Activated CD4-positive, alpha-beta T cell treated with anti-CD3 and anti-CD28 coated beads, Interleukin-2, amount 50 U/mL, for 4 hours (primary cell): Measurements from ENCODE around the gene M6PR.
A peak's percentile ranks its signal among the peaks of the same experiment; 100 is the strongest.
"Not testable (repeated sequence)": the region's sequence is repeated elsewhere in the genome, so short reads cannot be mapped to it uniquely, and the experiment has no call there.

Source experiments
- DNase-seq, 2 experiments: peaks; one replicate each; pipeline ENCODE4 v3.0.0-alpha.2; 2020

Gene M6PR

DNA sequence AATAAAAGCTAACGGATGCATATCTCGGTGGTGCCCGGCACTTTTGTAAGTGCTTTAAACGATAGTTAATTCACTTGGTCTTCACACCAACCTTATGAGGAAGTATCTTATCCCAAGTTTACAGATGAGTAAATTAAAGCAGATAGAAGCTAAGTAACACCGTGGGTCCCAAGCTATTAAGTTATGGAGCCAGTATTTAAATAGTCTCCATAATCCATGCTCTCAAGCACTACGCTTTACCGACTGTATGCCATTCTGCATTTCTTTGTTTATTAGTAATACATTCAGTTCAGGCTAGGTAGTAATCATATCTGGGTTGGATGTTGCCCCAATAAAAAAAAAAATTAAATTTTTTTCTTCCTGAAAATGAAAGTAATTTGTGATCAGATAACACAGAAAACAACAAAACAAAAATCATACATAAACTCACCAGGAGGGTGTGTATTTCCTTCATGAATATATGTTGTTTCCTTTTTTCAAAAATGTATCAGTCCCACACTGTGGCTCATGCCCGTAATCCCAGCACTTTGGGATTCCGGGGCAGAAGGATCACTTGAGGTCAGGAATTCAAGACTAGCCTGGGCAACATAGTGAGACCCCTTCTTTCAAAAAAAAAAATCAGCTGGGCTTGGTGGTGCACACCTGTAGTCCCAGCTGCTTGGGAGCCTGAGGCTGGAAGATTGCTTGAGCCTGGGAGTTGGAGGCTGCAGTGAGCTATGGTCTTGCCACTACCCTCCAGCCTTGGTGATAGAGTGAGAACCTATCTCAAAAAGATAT is 1.4 kb upstream of the M6PR start:
- DNase-seq = no peak

DNA sequence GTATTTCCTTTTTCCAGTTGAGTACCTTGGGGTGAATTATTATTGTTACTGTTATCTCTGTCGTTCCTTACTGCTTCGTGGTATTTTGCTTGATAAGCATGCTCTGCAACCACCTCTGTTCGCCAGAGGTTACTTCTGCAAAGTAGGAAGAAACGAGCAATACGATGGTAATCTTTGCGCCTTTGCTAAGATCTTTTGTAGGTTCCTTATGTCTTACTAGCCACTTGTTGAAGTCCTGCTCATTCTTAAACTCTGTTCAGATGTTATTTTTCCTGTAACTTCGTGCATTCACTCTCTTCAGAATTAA is 729 bp upstream of the M6PR start:
- DNase-seq = no peak

DNA sequence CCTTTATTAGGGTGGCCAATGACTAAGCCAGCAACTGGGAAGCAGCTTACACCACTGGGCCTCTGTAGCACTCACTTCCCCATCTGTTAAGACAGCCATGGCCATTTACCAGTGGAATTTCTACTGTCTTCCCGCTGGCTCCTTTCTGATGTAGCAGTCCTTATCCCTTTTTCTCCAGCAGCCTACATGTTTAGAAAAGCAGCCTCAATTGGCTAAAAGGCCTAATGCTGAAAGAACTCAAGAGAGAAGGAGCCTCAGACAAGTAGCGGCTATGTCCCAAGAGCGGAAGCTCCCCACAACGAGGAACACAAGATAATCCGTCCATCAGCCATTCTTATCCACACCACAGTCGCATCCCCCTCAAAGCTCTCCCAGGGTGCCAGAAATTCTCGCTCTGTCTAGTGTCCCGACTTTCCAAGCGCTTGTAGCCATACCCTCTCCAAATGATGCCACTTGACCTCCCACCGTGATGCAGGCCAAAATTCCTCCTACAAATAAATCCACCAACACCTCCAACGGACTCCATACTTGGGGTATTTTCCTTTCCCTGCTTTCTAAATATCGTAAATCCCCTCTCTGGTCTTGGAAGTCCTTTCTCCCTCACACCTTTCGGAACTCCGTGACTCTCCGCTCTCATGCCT is 624 bp downstream of the M6PR start:
- DNase-seq = no peak

DNA sequence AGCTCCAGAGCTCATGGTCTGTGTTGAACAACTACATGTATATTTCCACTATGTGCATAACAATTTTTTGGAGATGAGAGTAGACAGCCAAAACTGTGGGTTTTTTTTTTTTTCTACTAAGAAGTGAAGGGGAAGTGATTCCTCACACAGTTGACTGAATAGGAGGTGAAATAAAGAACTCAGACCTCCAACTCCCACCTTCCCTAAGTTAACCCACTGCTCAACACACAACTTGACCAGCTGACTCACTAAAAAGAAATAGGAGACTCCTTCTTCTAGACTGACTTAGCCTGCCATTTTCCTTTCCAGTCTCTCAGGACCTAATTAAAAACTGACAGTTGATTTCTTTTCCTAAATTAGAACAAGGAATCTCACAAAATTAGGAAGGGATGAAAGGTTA is 1.7 kb downstream of the M6PR start:
- DNase-seq = no peak

DNA sequence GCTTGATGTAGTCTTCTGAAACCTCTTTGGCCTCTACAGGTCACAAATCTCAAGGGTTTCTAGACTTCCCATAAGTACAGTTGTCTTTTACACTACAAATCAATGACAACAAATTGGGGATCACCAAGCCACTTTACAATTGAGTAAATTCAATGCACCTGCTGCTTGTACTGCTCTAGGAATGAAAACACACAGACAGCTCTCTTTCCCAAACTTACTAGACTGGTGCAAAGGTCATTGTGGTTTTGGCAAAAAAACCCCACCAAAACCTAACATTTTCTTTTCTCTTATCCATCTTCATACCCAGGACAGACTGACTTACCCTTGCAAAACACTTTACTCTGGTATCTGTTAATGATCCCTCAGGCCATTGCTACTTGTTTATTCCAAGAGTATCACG is 2.7 kb downstream of the M6PR start:
- DNase-seq = no peak

DNA sequence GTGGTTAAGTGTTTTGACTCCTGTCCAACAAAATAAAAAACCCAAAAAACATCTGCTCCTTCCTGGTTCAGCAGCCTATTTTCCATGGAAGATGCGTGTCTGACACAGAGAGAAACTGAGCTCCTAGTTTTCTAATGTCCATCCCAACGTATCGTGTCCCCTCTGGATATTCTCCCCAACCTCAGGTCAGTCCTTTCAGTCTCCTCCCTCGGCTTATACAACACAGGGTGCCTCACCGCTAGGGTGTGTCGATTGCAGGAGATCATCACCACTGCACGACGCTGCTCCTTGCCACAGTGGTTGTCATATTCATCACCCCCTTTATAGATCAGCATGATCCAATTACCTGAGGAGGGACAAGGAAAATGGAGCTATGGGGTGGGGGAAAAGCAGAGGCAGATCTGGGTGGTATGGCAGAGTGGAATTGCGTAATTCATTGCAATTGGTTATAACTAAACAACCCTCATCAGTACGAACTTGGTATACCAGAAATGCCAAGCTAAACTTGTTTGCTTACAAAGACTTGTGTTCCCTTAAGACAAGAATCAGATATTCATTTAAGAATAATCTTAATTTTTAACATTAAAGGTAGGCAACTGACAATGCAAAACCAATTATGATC is 5.8 kb downstream of the M6PR start:
- DNase-seq = no peak

DNA sequence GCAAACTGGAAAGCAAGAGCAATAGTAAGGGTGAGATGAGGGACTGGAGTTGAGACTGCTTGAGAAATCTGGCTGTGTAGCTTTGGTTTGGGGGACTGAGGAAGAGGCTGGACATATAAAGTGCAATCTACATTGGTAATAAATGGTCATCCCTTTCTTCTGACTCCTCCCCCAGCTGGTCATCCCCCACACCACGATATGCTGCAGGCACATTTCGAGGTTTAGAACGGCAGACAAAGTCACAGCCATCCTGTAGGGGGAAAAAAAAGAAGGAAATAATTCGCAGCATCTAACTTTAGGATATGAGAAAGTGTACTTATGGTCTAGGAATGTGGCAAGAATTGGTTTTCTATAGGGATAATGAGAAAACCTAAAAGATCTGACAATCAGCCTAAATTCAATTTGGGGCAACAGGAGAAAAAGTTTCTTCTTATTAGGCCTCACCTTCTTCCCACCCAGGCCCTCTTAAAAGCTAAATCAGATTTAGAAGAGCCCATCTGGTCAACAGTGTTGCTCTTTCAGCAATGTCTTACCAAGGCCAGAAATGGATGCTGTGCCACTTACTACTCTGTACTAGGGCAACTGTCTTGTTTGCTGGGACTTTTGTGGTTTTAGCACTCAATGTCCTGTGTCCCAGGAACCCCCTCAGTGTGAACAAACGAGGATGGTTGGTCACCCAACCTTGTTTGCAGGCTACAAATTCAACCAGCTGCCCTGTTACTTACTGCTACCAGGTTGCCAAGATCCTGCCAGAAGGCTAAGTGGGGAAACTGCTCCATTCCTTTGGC is 7.6 kb downstream of the M6PR start:
- DNase-seq = no peak

DNA sequence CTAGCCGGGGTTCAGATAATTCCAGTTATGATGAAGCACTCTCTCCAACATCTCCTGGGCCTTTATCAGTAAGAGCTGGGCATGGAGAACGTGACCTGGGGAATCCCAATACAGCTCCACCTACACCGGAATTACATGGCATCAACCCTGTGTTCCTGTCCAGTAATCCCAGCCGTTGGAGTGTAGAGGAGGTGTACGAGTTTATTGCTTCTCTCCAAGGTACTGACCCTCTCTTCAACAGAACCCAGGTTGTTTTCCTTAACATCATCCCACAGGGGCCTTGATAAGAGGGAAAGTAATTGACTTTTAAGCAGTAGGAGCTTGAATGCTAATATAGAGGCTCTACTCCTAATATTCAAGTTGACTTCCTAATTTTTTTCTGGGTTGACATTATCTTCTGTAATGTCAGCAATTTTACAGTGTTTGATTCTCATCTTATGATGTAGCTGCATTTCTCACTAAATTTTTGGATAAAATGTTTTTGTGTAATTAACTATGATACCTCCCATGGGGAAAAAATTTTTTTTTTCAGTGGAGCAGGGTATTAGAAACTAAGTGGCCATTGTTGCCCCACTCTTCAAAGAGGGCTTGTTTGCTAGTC is 11.5 kb downstream of the M6PR start:
- DNase-seq = not testable (repeated sequence)

DNA sequence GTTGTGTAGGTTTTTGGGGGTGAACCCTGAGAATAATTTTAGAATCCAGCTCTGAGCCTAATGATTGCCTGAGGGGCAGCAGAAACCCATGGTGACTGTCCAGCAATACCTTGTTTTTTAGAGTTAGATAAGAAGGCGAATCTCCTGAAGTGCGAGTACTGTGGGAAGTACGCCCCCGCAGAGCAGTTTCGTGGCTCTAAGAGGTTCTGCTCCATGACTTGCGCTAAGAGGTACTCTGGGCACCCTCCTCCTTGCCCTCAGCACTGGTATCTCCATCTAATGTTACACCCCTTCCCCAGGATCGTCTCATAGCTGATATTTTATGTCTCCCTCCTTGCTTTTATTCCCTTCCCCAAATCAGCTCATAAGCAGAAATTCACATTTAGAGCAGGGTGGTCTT is 12.7 kb downstream of the M6PR start:
- DNase-seq = no peak

DNA sequence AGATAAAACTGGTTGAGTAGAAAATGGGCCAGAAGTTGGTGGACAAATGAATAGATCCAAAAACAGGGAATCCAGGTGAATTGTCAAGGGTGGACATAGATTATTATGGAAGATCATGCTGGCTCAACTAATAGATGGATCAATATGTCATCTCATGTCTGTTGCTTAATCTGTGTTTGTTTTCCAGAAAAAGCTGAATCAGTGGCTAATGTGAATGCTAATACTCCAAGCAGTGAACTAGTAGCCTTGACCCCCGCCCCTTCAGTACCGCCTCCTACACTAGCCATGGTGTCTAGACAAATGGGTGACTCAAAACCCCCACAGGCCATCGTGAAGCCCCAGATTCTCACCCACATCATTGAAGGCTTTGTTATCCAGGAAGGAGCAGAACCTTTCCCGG is 15.4 kb downstream of the M6PR start:
- DNase-seq = not testable (repeated sequence)

DNA sequence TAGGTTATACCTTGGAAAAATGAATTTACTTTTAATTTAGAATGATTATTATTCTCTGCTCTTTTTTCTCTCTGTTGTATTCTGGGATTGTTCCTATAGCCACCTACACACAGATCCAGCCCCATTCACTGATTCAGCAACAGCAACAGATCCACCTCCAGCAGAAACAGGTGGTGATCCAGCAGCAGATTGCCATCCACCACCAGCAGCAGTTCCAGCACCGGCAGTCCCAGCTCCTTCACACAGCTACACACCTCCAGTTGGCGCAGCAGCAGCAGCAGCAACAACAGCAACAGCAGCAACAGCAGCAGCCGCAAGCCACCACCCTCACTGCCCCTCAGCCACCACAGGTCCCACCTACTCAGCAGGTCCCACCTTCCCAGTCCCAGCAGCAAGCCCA is 17.0 kb downstream of the M6PR start:
- DNase-seq = not testable (repeated sequence)

DNA sequence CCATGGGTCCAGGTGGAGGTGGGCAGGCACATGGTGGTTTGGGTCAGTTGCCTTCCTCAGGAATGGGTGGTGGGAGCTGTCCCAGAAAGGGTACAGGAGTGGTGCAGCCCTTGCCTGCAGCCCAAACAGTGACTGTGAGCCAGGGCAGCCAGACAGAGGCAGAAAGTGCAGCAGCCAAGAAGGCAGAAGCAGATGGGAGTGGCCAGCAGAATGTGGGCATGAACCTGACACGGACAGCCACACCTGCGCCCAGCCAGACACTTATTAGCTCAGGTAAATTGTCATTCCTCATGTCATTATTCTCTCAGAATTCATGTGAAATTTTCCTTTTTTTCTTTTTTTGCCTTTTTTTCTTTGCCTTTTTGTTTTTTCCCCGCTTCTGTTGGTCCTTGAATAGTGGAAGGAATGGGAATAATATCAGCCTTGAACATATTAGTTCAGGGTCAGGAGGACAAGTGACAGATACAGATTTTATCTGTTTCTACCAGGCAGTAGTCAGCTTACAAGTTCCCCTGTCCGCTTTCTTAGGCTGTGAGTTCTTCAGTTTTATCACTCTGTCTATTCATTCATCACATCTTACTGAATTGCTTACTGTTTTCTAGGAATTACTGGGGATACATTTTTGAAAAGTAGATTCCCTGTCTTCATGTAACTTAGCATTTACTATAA is 18.7 kb downstream of the M6PR start:
- DNase-seq = not testable (repeated sequence)

DNA sequence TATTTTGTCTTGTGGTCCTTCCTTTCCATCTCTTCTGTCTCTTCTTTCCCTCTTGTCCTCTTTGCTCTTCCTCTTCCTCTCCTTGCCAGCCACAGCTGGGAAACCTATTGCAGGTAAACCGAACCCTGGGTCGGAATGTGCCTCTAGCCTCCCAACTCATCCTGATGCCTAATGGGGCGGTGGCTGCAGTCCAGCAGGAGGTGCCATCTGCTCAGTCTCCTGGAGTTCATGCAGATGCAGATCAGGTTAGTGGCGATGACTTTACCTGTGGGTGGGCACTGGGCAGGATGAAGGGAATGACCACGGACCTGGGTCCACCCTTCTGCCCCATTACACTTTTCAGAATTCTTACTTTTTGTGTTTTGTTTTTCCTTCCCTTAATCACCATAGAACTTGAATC is 26.9 kb downstream of the M6PR start:
- no peak for DNase-seq

DNA sequence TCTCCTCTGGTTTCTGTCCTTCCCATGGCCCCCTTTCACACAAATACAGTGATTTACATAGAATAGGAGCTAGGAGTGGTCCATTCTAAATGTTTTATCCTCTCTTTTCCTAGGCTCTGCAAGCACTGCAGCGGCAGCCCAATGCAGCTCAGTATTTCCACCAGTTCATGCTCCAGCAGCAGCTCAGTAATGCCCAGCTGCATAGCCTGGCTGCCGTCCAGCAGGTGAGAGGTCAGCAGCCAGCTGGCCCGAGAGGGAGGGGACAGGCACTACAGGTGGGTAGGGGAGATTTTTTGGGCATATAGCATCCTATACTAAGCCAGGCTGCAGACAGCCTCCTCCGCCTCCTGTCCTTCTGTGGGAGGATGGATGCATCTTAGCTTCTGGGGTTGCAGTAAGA is 29.8 kb downstream of the M6PR start:
- not testable (repeated sequence) for DNase-seq

DNA sequence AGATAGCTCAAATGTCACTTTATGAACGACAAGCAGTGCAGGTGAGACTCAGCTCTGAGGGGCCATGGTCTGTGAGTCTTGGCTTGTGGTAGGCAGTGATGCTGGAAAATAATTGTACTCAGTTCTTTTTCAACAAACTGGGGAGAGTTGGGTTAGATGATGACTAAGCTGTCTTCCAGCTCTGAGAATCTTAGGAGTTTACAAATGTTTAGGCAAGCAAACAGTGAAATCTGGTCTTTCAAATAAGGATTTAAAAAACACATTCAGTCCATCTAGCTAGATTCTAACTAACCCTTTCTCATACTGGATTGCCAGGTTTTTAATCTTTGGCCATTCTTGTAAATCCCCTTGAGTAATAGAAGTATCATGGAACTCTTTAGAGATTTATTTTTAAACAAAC is 31.7 kb downstream of the M6PR start:
- DNase-seq = no peak

DNA sequence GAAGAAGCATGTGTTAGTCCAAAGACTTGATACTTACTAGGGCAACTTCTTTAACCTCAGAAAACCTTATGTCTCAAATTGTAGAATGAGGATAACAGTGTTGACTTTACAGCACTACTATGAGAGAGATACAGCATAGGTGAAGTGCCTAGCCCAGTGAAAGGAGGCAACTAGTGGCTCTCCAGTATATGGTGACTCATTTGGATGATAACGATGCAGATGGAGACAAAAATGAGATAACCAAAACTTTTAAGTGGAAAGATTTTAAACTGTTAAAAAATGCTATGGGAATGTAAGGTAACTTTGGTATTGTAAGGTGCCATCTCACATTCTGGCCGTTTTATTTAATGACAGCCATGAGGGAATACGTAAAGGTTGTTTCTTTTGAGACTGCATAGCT is 32.4 kb downstream of the M6PR start:
- DNase-seq = no peak

DNA sequence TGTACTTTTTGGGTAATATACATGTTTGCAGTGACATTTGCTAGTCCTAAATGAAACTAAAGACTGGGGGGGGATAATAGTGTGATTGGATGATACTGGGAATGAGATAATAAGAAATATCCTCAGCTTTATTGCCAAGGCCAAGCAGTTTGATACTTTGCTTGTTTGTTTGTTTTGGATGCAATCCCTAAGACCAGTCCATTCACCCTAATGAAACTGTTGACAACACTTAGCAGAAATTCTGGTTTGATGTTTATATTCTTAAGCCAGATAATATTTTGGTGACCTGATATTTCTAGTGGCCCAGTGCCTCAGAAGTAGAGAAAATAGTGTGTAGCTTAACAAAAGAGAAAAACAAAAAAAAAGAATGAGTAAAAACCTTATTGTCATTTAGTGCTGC is 33.3 kb downstream of the M6PR start:
- no peak for DNase-seq

DNA sequence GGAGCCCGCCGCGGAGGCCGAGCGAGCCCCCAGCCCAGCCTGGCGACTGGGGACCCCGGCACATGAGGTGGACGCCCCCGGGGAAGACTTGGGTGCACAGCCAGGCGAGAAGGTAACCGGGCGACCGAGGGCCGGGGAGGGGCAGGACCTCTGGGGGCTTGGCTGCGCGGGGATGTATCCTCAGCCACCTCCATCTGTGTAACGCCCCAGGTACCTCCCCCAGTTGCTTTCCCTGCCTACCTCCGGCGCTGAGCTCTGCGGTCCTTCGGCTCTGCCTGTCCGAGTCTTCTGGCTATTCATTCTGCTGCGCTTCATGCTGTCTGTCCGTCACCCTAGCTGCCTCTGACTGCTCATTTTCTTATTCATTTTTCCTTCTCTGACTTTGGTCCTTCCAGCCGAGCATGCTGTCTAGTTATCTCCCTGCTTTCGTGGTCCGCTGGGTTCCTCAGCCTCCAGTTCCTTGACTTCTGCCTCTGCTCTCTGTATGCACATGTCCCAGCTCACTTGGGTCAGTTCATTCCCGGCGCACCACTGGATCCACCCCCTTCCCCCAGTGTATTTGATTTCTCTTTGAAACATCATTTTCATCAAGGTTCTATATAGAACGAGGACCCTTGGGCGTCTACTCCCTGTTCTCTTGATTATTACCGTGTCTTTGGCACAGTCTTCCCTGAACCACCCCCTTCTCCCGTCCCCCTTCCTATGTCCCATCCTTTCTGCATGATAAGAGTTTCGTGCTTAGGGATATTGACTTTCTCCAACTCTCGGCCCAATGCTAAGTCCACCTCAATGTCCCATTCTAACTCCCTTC is 34.5 kb downstream of the M6PR start:
- DNase-seq = peak; percentile 42 to 44

DNA sequence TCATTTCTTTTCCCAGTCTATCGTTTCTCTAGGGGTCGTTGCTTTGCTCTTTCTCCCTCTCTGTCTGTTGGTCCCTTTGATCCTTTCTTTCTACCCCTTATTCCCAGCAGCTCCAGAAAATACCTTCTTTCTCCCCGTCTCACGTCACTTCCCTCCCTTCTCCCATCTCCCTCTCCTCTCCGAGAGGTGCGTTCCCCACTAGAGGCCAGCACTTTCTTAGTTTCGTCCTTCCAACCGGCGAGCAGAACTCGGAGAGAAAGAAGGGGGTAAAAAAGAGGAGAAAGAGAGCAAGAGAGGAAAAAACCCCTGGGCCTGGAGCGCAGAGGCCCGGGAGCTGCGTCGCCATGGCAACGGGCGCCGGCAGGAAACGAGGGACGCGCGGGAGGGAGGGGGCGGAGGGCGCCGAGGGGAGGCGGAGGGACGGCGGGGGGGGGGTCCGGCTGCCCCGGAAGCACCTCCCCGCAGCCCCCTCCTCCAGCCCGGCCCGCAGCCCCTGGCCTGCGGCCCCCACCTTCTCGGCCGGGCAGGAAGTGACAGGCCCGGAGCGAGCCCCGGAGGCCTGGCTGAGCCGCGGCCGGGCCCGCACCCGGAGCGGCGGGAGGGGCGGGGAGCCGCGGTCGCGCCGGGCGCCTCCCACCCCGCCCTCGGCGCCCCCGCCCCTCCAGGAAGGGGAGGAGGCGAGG is 35.3 kb downstream of the M6PR start, which contains the start of gene PHC1:
TSS of gene PHC1 (plus strand) at position 477 of the 683 bp plus-strand sequence. CDS start 3,169 bp downstream, outside the sequence.
- peak; percentile 67 to 71 for DNase-seq

DNA sequence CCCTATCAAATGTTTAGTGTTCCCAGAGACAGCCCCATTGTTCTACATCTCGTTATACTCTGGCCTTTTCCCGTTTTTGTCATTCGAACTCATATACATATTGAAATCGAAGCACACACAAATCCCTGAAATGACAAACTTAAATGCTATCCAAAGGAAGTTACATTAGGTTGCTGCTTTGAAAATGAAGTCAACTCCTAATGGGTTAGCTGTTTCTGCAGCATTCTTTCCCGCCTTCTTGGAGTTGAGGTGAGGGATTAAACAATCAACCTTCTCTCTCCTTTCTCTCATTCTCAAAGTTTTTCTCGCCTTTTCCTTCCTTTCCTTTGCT is 35.8 kb downstream of the M6PR start:
- no peak for DNase-seq

DNA sequence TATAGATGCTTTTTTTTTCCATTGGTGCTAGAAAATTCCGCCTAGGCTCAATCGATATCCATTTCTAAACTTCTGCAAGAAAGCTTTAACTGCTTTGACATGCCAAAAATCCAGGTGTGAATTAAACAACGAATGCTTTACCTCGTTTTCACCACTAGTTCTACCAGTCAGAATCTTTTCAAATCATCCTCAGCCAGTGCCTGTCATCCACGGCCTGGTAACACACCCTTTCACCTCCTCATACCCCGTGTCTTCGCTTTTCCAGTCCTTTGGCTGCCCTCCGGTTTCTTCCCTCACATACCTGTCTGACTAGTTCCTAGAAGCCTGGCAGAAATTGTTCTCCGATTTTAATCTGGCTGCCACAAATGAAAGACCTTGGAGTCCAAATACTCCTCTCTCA is 36.5 kb downstream of the M6PR start:
- DNase-seq = no peak
